ENCODE results near the gene ATAD2B. TPM values are rescaled to one million over a fixed set of nuclear protein-coding genes. Genes with fewer than 3 reads are reported as not detected.
"Not testable (repeated sequence)": the region's sequence is repeated elsewhere in the genome, so short reads cannot be mapped to it uniquely, and the experiment has no call there.

Gene ATAD2B
- total RNA-seq, 2 donors from 2014 or later = 23.3 to 33.0 TPM

DNA sequence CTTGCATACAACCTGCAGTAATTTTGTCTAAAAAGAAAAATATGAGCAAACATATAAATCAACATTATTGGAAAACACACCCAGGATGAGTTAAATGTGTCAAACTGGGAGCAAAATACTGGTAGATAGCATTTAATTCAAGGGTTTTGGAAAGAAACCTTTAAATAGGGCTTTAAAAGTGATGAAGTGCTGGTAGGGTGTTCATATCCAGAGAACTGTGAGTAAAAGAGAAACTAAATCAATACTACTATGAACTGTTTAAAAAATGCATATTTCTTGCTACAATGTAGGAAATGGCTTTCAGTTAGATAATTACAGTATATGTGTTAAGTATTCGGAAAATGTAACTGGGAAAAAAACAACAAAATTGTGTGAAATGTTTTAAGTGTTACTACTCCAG, 117.8 kb downstream of the ATAD2B start:
- DNase-seq (no peak), ATAC-seq (no peak)
- intact Hi-C loops (cut with DNase I, micrococcal nuclease) = no loop called here

DNA sequence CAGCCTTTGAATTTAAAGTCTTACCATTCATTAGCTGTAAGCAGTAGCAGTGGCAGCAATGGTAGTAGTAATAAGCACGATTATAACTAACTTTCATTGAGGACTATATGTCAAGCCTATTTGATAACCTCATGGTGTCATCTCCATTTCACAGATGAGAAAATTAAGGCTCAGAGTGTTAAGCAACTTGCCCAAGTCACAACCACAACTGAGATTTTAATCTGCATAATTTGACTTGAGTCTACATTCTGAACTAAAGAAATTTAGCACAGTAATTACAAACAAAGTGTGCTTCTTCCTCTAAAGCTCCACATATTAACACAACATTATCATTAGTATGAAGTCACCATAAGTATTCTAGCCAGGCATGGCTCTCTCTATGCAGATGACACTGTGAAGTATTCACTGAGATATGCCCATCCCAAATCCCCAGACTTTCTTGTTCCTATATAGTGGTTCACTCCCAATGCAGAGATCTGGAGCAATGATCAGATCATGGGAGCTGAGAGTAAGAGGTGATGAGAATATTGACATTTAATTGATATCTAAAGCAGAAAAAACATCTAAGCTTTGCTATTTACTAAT, 120.2 kb downstream of the ATAD2B start:
- DNase-seq = no peak
- intact Hi-C loops (cut with DNase I, micrococcal nuclease) = no loop called here
- no peak for ATAC-seq

DNA sequence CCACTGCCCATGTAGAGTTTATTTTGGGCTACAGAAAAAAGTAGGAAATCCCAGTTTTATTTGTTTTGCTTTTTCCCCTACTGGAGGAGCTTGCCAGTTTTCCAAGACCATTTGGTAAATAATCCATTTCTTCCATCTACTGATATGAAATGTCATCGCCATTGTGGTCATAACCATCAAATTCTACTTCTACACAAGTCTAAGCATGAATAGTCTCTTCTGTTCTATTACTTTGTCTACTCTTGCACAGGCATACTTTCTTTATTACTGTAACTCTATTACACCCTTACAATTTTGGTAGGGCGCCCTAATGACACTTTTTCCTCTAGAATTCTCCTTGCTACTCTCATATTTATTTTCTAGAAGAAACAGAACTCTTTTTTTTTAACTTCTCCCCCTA, 120.7 kb downstream of the ATAD2B start:
- ATAC-seq (no peak), DNase-seq (no peak)
- intact Hi-C loops (cut with DNase I, micrococcal nuclease) = no loop called here

DNA sequence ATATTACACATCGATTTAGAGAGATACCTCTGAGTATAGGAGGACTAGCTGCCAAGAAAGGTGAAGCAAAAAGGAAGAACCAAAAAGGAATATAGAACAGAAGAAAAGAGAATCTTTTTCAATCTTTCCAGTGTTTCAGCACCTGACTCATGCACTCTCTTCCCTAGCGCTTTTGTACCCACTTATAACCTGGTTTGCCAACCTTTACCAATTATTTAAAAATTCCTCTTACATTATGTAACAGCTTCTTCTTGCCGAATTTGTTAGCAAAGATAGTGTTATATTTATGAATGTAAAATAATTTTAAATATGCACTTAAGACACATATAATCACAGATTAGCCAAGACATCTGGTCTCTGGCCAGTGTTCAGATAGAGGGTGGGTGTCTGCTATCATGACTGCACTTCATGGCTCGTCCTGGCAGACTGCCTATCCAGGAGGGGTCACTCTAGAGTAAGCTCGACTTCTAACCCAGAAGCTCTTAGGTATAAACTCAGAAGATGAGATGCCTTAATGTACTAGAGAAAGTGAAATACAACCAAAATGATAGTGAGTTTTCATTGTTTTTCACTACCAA, 122.9 kb downstream of the ATAD2B start:
- intact Hi-C loops (cut with DNase I, micrococcal nuclease) = no loop called here
- DNase-seq (peak in 1 of 2 donors; percentile 29), ATAC-seq (peak; percentile 61)

DNA sequence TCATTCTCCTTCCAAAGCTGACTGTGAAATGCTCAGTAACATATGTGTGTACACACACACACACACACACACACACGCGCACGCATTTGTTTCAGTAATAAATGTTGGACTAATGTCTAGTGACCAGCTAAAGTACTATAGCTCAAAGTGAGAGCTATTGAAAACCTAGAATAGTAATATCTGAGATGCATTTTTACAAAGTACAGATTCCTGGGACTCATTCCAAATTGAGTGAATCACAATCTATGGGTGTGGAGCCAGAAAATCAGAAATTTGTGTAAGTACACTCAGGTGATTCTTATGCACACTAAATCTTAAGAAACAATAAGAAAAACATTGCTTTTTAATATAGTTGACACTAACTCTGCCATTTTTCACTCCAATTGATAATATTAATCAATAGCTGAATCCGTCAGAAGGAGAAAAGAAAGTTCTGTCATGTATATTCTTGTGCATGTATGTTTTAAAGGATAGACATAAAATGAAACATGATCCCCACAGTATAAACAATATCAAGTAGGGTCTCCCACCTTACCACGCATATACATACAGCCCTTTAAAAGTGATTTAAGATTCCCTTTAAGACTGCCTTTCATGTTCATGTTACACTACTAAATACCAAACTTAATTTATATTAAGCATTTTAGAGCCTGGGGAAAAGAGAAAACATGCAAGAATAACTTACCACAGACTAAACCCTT, 123.5 kb downstream of the ATAD2B start:
- ATAC-seq (no peak), DNase-seq (no peak)
- intact Hi-C loops (cut with DNase I, micrococcal nuclease) = no loop called here

DNA sequence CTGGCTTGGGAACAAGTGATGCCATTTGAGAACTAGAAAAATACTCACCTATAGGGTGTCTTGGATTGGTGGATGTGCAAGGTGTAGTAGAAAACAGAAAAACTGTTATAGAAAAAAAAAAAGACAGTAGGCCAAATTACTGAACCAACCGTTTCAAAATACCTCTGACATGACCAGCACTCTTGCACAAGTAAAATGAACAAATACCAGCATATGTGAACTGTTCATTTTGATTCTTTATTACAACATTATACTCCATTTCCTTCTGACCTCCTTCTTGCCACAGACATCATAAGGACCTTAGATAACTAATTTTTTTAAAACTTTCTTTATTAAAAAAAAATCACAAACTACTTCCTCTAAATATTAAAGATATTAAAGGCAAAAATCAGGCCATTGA, 125.5 kb downstream of the ATAD2B start:
- ATAC-seq (no peak), DNase-seq (no peak)
- intact Hi-C loops (cut with DNase I, micrococcal nuclease) = no loop called here

DNA sequence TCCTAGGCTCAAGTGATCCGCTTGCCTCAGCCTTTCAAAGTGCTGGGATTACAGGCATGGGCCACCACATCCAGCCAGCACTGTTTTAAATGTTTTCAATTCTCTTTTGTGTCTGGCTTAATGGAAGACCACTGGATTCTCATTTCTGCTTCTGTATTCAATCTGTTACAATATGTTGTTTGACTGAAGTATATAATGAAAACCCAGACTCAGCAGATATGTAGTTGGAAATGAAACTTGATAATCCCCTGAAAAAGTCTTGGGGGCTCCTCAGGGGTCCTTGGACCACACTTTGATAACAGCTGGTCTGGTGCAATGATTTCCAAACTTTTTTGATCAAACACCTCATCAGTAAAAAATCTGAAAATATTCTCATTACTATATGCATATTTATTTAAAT, 132.7 kb downstream of the ATAD2B start:
- DNase-seq = no peak
- ATAC-seq = no peak
- intact Hi-C loops (cut with DNase I, micrococcal nuclease) = no loop called here

DNA sequence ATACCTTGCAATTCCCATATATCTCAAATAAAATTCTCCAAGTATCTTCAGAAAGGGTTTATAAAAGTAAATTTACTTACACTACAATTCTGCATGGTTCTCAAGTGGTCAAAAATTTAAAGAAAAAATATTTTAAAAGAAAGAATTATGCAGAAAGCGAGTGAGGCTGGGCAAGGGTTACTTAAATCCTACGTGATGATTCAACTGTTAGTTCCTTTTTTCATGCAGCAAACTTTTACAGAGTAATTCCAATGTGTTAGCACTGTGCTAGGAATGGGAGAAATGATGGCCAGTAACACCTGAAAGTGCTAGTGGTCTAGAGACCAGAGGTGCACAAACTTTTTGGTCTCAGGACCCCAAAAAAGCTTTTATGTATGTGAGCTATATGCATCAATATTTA, 133.4 kb downstream of the ATAD2B start:
- intact Hi-C loops (cut with DNase I, micrococcal nuclease) = no loop called here
- DNase-seq (no peak), ATAC-seq (no peak)

DNA sequence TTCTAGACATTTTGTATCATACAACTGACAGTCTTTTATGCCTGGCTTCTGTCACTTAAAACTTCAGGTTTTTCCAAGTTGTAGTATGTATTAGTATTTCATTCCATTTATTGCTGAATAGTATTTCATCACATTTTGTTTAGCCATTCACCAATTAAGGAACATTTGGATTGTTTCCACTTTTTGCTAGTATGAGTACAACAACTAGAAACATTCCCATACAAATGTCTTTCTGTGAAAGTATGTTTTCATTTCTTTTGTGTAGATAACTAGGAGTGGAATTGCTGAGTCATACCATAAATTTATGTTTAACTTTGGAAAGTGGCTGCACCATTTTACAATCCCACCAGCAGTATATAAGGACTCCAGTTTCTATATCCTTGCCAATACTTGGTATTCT, 135.9 kb downstream of the ATAD2B start:
- DNase-seq (no peak), ATAC-seq (peak; percentile 63)
- intact Hi-C loops (cut with DNase I, micrococcal nuclease) = no loop called here

DNA sequence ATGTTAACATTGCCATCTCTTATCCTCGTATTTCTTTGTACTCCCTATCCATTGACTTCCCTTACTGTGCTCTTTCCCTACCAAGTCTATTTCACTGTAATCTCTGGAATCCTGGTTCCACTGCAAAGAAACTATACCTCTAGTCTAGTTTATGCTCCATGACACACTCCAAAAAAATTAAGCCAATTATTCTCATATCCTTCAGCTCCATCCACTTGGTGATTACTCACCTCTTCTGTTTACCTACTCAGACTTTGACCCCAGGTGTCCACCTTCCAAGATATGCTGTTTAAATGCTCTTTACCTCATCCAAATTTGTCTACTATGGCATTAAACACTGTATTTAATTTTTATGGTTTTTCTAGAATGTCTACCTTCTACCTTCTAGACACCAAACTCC, 137.9 kb downstream of the ATAD2B start:
- DNase-seq (no peak), ATAC-seq (peak; percentile 70)
- intact Hi-C loops (cut with DNase I, micrococcal nuclease) = no loop called here

DNA sequence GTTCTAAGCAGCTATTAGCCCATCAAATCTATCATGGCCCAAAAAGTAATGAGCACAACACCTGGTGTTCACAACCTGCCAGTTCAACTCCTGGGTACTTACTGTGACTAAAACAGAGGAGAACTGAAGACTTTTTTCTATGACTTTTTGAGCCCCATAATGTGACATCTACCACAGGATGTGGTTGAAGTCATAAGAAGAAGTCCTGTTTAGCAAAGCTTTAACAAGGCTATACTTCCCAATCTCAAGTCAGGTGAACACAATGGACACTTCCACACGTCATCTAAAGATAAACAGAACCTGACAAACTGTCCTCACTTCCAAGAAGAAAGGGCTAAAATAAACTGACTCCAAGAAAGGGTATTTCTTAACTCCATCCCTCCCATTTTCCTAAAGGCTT, 138.8 kb downstream of the ATAD2B start:
- intact Hi-C loops (cut with DNase I, micrococcal nuclease) = no loop called here
- DNase-seq (no peak), ATAC-seq (no peak)

DNA sequence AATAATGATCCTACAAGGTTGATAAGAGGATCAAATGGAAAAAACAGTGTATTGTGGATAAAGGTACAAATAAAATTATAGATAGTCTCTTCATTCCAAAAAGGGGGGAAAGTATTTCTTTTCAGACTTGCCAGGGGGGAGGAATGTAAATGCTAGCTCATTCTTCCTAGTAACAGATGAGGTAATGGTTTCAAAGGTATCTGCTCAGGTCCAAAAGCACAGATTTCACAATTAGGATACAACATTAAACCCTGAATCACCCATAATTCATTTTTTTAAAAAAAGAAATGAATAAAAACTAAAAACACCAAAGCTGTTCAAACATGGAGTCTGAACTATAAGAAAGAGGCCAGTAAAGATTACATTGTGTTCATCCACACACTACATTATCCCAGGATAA, 142.0 kb downstream of the ATAD2B start:
- no peak for DNase-seq
- no peak for ATAC-seq
- intact Hi-C loops (cut with DNase I, micrococcal nuclease) = no loop called here

DNA sequence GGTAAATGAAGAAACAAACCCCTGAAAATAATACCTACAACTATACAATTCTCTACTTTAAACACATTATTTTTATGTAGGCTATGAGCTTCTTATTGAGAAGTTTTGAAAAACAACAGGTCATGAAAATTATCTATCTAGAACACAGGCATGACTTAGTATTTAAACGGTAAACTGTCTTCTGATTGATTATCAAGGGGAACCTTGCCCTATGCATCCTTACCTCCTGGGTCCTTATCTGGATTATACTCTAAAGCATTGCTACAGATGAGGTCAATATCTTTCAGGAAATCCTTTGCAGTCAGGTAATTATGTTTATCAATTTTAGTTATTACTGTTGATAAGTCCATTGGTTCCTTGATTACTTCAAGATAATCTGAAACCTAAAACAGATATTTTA, 144.3 kb downstream of the ATAD2B start:
- intact Hi-C loops (cut with DNase I, micrococcal nuclease) = no loop called here
- DNase-seq (no peak), ATAC-seq (no peak)

DNA sequence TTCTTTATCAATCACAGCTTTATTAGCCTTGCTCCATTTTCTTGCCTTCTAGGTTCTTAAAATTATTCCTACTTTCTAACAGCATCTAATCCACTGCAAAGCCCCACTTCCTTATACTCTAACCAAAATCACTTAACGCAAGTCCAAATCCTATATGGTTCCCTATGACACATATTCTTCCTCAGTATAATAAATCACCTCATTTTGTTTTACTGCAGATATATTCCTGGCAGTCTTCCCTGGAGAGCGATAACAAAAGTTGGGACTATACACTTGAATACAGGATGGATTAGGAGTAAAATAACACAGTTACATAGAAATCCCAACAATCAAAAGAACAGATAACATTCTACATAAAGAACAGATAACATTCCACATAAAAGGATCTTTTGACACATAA, 144.8 kb downstream of the ATAD2B start:
- DNase-seq = no peak
- ATAC-seq = peak; percentile 61

DNA sequence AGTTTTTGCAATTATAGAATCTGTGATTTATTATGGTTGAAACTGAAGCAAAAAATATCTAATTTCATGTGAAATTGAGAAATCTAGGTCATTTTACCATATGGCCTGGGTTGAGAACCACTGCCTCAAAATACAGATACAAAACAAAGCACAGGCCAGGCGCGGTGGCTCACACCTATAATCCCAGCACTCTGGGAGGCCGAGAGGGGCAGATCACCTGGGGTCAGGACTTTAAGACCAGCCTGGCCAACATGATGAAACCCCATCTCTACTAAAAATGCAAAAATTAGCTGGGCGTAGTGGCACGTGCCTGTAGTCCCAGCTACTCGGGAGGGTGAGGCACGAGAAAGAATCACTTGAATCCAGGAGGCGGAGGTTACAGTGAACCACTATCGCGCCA, 146.5 kb downstream of the ATAD2B start:
- DNase-seq; ATAC-seq; intact Hi-C loops (cut with DNase I, micrococcal nuclease): not testable (repeated sequence)

More for the DNA sequence above, 144.8 kb downstream of the ATAD2B start:
- intact Hi-C loops (cut with DNase I, micrococcal nuclease) = no loop called here

DNA sequence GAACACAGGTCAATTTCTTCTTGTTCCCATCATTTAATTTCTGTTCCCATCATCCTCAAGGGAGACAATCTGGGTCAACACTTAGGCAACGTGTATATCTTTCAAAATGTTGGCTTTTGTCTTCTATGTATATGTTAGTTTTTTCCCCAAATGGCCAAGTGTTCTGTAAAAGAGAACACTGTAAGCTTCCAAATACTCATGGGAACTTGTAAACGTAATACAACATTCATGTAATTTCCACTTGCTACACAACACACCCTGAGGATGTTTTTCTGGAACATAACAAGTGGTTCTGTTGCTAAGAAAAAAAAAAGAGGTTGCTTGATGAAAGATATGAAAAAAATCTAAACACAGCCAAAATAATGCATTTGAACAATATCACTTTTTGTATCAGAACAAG, 149.1 kb downstream of the ATAD2B start:
- ATAC-seq (no peak), DNase-seq (no peak)
- intact Hi-C loops (cut with DNase I, micrococcal nuclease) = no loop called here

DNA sequence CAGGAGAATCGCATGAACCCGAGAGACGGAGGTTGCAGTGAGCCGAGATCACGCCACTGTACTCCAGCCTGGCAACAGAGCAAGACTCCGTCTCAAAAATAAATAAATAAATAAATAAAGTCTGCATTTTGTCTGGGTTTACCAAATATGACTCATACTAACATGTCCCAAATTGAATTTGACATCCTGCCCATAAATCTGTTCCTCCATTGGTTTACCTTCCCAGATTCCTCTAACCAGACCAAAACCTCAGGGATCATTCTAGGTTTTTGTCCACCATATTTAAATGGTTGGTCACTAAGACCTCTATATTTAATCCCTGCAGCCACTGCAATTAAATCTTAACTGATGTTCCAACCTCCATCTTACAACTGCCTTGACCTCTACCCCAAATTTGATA, 150.9 kb downstream of the ATAD2B start:
- no peak for DNase-seq
- intact Hi-C loops (cut with DNase I, micrococcal nuclease) = no loop called here
- ATAC-seq = no peak

DNA sequence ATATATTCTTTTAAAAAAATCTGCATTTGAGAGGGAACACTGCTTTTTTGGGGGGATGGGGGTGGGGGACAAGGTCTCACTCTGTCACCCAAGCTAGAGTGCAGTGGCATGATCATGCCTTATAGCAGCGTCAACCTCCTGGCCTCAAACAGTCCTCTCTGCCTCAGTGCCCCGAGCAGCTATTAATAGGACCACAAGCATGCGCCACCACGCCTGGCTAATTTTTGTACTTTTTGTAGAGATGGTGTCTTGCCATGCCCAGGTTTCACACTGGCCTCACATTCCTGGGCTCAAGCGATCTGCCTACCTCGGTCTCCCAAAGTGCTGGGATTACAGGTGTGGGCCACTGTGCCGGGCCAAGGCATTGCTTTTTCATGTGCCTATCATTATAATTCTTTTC, 154.2 kb downstream of the ATAD2B start:
- intact Hi-C loops (cut with DNase I, micrococcal nuclease) = no loop called here
- ATAC-seq (no peak), DNase-seq (no peak)

DNA sequence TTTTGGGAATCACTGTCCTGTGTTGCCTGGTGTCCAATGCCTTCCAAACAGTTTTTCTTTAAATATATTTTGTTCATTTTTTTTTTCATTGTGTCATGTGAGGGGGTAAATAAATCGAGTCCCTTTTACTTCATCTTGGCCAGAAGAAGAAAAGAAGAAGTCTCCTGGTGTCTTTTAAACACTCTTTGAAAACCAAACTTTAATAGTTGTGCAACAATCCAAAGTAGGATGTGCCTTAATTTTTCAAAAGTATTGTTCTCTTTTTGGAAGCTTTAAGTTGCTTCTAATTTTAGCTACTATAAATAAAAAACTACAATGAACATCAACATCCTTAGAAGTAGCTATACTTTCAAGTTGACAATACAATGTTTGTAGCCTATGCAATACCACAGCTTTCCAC, 154.9 kb downstream of the ATAD2B start:
- intact Hi-C loops (cut with DNase I, micrococcal nuclease) = no loop called here
- DNase-seq (no peak), ATAC-seq (no peak)

DNA sequence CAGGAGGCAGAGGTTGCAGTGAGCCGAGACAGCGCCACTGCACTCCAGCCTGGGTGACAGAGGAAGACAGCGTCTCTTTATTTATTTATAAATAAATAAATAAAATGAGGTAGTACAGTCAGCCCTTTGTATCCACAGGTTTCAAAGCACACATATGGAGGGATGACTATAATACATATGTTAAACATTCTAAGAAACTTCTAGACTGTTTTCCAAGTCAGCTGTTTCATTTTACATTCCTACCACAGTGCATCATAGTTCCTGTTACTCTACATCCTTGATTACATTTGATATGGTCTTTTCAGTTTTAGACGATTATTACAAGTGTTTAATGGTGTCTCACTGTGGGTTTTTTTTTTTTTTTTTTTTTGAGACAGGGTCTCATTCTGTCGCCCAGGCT, 157.6 kb downstream of the ATAD2B start:
- intact Hi-C loops (cut with DNase I, micrococcal nuclease) = no loop called here
- no peak for ATAC-seq
- no peak for DNase-seq

Data from left colon (tissue), 2 donors.